ENCODE data around the gene POLD2.

POLD2 gene

DNA sequence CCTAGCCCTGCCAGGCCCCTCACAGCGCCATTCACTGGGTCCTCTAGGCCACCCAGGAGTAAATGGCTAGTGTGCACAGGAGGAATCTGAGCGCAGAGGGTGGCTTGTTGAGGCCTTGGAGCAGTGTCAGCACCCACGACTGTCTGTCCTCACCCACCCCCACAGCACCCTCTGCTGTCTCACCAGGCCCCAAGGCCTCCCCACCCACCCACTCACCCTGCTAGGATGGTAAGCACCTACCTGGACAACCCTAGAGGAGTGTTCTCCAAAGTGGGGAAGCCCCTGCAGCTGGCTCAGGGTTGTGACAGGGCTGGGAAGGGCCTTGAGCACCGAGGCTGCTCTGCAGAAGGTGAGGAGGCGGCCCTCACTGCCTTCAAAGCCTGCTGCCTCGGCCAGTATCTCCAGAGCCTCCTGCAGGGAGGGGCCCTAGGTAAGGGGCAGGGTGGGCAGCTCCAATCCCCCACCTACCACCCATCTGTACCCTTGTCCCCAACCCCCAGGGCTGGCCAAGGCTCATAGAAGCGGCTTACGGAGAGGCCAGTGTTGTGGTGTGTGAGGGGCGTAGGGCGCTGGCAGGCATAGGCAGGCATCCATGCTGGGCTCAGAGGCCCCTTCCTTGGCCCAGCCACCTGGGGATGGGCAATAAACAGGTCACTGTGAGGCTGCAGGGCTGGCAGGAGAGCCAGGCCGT, 43.9 kb downstream of the POLD2 start:
- no peak for DNase-seq

DNA sequence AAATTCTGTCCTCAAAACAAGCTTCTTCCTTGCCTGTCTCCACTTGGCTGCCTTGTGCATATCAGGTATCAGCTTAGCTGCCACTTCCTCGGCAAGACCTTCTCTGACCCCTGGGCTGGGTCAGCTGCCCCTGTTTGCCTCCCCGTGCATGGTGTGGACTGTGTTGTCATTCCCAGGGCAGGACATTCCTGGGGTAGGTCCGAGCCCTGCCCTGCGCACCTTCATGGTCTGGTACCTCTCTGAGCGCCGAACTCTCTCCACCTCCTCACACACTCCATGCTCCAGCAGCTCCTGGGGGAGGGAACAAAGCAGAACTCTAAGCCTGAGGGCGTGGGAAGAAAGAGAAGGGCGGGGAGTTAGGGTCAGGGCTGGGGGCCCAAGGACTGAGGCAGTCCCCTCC, 44.8 kb downstream of the POLD2 start:
- no peak for DNase-seq

DNA sequence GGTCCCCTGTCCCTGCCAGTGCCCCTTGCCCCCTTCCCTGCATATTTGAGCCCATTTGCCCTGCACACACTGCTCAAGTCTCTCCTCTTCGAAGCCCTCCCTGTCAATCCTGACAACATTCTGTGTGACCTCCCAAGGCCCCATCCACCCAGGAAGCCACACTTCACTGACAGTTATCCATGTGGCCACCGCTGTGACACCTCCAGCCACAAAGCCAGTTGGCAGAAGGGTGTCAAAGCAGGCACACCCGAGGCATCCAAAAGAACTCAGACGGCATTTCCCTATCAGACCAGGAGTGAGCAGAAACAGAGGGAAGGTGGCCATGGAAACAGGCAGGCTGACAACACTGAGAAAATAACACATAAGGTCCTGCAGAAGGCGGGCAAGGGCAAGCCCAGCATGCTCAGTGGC, 45.7 kb downstream of the POLD2 start:
- no peak for DNase-seq

DNA sequence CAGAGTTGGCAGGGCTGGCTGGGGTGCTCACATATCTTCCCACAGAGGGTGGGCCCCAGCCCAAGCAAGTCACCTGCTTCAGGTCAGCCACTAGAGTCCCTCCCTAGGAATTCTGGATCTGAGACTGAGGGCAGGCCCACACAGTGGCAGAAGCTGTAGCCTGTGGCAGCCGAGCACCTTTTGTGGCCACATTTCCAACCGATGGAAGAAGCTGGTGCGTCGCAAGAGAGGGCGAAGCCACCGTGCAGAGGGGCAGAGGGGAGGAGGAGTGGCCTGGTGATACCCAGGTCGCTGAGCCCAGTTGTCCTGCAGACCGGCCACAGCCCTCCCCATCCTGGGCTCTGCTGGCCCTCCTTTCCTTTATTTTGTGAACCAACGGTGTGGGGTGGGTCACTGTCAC, 46.3 kb downstream of the POLD2 start:
- DNase-seq = no peak

DNA sequence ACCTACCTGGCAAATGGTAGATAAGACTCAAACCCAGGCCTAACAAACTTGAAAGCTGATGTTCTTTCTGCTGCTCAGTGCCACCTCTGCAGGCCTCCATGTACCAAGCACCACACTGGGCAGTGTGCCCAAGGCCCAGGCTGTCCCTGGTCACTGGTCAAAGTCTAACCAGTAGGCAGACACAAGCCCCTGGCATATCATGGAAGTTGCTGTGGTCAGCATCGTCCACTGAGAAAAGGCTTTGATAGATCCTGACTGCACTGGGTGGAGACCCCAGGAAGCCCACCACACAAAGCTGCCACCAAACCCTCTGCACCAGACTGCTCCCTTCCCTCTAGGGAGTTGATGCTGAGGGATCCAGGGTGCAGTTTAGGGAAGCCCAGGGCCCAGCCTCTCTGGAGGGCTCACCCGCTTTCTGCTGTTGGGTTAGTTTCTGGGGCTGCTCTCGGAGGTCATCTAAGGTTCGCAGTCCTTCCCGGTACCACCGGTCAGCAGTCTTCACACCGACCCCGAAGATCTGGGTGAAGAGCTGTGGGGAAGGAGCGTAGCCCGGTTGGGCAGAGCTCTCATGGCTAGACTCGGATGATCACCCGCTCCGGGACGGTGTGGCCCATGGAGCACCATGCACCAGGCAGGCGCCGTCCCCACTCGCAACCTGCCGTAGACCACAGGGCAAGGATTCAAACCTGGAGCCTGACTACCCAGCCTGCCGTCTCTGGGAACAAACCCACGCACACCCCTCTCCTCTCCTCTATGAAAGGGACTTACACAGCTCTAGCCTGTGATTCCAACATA, 47.0 kb downstream of the POLD2 start:
- DNase-seq = no peak

DNA sequence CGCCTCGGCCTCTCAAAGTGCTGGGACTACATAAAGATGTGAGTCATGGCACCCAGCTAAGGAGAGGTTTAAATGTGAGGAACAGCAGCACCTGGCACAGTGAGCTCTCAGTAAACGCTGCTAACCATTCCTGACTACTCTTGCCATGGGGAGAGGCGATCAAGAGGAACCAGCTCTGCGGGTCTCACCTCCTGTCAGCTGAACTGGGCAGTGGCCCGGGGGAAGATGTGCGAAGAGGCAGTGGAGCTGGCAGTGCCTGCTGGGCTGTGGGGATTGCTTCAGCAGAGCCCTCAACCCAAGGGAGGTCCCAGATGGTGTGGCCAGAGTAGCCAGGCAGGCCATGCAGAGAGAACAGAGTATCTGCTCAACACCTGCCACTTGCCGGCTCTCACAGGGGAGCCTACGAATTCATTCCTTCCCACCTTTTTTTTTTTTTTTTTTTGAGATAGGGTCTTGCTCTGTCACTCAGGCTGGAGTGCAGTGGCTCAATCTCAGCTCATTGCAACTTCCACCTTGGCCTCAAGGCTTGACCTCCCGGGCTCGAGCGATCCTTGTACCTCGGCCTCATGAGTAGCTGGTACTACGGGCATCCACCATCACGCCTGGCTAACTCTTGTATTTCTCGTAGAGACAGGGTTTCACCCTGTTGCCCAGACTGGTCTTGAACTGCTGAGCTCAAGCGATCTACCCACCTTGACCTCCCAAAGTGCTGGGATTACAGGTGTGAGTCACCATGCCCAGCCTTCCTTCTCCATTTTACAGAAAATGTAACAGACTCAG, 47.9 kb downstream of the POLD2 start:
- DNase-seq = no peak

DNA sequence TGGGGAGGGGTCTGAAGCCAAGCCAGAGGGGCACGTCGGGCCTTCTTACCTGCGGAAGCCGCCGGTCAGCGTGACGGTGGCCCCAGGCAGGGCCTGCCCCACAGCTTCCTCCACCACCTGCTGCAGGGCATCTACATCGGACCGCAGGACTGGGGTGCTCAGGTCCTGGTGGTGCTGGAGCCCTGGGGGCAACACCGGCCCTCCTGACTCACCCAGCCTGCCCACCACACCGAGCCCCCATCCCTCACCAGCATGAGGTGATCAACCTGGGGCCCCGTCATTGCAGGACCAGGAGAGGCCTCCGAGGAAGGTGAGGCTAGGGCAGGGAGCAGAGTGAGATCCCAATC, 49.0 kb downstream of the POLD2 start:
- no peak for DNase-seq

DNA sequence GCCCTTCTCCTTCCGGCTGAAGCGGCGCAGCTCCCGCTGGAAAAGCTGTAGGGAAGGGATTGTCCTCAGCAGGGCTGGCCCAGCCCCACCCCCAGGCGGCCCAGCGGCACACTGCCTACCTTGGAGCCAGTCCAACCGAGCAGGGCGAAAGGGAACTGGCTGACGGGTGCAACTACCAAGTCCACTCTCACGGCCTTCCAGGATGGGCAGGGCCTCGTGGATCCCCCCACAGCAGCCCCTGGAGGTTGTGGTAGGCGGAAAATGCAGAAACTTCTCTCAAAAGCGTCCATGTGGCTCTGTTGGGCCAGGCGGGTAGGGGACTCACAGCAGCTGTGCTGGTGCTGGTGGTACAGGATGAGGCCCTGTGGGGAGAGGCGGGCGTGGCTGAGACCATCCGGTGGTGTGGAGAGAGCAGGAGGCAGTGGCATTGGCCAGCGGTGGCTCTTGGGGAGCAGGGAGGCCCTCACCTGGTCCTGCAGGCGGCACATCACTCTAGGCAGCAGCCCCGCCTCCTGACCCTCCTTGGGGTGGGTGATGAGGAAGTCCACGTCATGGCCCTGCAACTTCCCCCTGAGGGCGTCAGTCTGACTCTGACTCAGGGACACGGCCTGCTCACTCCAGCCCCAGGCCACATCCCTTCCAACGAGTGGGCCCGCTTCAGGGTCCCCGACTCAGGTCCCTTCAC, 49.5 kb downstream of the POLD2 start:
- no peak for DNase-seq

DNA sequence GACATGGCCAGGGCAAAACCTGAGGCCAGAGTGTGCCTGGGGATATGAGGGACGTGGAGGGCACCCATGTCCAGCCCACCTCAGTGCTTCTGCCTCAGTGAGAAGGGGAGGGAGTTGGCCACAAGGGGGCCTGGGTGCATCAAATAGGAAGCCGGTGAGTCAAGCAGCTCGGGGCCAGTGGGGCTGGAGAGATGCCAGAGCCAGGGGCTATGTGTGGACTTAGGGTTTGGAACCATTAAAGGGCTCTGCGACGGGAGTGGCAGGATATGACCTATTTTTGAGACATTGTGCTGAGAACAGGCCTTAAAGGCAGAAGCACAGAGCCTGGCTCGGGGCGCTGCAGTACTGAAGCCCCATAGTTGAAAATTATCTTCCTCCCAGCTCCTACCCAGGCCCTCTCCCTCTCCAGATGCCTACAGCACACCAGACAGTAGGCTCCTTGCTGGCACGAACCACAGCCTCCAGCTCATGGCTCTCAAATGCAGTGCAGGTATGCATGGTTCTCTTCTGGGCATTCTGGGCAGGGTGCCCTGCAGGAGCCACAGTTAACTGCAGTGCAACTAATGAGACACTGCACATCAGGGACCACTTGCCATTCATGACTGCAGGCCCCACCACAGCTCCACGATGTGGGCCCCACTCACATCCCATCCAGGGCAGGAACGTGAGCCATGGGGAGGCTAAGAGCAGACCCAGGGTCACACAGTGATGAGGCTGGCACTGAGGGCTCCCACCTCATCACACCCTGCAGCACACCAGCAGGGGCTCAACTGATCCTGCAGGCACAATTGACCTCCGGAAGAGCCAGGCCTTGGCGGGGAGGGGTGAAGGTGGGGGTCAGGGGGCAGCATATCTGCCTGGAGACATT, 50.8 kb downstream of the POLD2 start:
- peak in 1 of 2 experiments; percentile 62 for DNase-seq

DNA sequence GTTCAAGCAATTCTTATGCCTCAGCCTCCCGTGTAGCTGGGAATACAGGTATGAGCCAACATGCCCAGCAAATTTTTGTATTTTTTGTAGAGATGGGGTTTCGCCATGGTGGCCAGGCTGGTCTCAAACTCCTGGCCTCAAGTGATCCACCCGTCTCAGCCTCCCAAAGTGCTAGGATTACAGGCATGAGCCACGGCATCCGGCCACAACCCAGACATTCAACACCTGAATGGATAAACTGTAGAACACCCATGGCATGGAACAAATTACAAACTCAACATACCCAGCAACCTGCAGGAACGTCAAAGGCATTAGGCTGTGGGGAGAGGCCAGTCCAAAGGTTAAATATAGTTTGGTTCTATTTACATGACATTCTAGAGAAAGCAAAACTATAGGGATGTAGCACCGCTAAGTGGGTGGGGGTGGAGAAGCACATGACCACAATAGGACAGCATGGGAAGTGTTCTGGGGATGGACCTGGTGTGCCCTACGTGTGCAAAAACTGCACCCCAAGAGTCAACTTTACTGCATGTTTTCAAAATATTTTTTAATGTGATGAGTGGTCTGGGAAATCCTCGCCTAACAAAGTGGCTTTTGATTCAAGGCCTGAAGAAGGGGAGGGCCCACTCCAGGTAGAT, 51.5 kb downstream of the POLD2 start:
- no peak for DNase-seq

DNA sequence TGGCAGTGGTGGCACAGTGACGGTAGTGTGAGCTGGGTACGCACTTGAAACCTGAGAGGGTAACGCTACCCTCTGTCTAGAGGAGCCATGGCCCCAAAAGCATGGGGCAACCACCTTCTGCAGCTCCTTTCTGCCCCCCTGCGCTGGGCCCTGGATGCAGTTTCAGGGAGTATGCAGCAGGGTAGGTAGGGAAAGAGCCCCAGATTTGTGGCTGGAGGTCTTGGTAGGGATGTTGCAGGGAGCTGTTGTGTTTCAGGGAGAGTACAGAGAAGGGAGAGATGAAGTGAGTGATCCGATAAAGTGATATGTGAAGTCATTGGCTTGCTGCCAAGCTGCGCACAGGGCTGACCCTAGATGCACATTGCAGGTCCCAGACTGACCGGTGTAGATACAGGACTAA, 55.3 kb downstream of the POLD2 start:
- DNase-seq = no peak

DNA sequence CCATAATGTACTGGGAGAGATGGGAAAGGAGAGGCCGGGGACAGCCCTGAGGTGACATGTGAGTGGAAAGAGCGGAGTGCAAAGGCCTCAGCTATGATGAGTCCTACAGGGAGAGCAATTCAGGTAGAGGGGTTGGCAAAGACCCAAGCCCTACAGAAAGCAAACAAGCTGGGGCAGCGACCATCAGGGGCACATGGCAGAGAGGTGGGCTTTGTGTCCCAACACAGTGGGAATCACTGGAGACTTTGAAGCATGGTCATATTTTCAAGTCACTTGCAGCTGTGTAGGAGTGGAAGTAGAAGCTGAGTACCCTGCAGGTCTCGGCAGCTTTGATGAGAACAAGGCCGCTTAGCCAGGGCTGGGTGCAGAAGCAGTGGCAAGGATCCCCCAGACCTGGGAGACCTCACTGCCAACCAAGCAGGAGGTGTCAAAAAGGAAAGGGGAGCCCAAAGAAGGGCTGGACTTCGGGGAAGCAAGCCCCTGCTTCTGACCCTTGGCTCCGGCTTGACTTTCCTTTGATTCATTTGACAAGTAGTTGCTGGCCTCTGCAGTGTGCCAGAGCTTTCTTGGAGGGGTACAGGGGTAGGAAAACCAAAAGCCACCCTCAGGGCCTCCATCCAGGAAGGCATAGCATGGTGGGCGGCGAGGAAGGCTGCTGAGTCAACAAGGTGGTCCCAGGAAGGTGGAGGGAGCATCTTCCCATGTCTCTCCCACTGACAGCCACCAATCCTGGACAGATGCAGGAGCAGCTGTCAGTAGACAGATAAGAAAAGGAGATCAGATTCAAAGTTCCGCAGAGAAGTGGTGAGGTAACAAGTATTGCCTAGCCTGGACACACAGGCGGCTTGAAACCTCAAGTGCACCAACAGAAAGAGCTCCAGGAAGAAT, 56.0 kb downstream of the POLD2 start:
- DNase-seq = no peak

DNA sequence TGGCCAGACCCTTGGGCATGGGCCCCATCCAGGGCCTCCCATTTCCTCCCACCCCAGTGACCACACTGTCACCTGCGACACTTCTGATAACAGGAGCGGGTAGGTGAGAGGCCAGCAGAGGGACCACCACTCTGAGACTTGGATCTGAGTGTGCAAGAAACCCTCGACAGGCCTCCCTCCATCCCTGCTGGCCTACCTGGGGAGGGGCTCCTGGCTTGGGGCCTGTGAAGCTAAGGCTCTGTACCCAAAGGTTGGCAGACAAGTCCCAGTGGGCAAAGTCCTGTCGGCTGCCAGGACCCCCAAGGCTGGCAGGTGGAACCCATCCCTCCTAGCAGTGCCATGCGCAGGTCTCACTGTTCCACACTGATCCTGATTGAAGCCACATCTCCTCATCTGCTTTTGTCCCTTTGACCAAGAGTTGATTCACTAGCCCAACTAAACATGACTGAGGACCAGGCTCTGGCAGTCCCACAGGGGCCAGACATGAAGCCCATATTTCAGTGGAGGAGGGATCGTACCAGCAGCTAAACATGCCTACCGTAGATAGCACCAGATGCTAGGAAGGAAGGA, 56.8 kb downstream of the POLD2 start:
- DNase-seq = no peak

DNA sequence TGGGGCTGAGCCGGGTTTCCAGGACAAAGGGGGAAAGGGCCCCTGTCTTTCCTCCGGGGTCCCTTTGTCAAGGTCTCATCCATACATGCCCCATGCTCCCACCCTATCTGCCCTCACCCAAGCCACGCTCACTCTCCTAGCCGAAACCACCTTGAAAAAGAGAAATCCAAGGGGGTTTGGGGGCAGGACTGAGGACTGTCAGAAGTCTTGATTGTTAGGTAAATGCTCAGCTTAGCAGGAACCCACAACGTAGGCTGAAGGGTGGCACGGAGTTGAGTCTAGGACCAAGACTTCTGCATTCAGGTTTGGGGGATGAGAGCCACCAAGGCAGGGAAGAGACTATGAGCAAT, 57.3 kb downstream of the POLD2 start:
- DNase-seq = no peak

DNA sequence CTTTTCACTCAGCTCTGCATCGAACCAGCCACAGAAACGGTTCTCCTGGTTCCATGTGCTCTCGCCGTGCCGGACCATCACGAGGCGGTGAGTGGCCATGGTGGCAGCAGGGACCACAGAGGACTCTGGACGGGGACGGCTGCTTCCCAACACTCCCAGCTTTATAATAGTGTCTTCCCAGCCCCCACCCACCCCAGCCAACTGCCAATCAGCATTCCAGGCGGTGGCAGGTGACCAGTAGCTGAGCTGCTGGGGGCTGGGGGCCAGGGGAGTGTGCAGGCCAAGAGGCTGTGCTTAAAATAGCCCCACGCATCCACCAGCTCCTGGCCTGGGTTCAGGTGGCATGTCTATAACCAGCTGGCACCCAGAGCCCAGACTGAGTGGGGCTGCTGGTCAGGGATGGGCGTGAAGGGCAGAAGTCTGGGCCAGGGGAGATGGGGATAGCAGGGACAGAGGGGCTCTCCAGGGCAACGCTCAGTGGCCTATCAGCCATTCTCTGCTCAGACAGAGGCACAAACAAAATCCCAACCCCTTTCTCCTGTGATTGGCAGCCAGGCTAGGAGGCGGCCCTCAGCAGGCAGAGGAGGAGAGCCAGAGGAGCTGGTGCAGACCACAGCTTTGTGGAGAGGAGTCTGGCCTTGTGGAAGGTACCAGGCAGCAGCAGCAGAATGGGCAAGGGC, 57.8 kb downstream of the POLD2 start, which contains the start of gene PGAM2:
TSS of gene PGAM2 (minus strand) at position 137 of the 680 bp plus-strand sequence. CDS start at position 99, 38 bp downstream.
- peak in 1 of 2 experiments; percentile 57 for DNase-seq

DNA sequence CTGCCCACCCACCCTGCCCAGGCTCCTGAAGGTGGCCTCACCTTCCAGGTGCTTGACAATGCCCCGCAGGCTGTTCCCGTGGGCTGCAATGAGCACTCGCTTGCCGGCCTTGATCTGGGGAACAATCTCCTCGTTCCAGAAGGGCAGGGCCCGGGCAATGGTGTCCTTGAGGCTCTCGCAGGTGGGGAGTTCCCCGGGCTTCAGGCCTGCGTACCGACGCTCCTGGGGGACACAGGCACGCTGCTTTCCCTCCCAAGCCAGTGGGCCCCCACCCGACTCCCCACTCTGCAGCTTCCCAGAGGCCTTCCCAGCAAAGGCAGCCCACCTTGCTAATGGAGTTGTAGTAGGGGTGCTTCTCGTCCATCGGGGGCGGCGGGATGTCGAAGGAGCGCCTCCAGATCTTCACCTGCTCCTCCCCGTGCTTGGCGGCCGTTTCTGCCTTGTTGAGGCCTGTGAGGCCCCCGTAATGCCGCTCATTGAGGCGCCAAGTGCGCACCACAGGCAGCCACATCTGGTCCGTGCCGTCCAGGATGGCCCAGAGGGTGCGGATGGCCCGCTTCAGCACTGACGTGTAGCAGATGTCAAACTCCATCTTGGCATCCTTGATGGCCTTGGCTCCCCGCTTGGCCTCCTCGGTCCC, 58.4 kb downstream of the POLD2 start:
- DNase-seq = no peak
